ENCODE results near the gene WDR87. TPM values are rescaled to one million over a fixed set of nuclear protein-coding genes. Genes with fewer than 3 reads are reported as not detected.

WDR87 gene
- total and polyA plus RNA-seq, 9 of the 15 experiments (the other 6 are each of a cell fraction or from before 2014, with no cell fraction given): not detected

GRCh38 chr19:37943480-37943879, 37.1 kb upstream of the WDR87 start (continued):
- TF ChIP-seq MNT (conservative IDR thresholded peaks at IDR 0.05) (no peak; a peak in 1 of 4 replicates), ATF7 (IDR thresholded peaks at IDR 0.05) (peak; percentile 58), ZNF395 (CRISPR knock-in tag; IDR thresholded peaks at IDR 0.05) (peak; percentile 28; the same call in 1 of the 2 replicates), SIX5 (IDR thresholded peaks at IDR 0.05; ENCODE audit: borderline replicate concordance in 1 of 2, insufficient read depth in 1 of 2, low read depth in 1 of 2, low read length in 2 of 2) (no peak), NBN (IDR thresholded peaks at IDR 0.05; ENCODE audit: low read depth) (peak; percentile 64), PHTF2 (CRISPR knock-in tag; IDR thresholded peaks at IDR 0.05) (no peak), PML (IDR thresholded peaks at IDR 0.05; ENCODE audit: low read length) (peak; percentile 52; the same call in 1 of the 2 replicates), ZNF277 (CRISPR knock-in tag; IDR thresholded peaks at IDR 0.05; ENCODE audit: borderline replicate concordance) (no peak), CBFA2T2 (conservative IDR thresholded peaks at IDR 0.05) (peak; percentile 79), WHSC1 (IDR thresholded peaks at IDR 0.05; ENCODE audit: low read length) (no peak), MED1 (CRISPR knock-in tag; IDR thresholded peaks at IDR 0.05; ENCODE audit: borderline replicate concordance) (no peak), PPARD (CRISPR knock-in tag; IDR thresholded peaks at IDR 0.05) (no peak), NCOR1 (IDR thresholded peaks at IDR 0.05) (peak; percentile 74), ZNF57 (CRISPR knock-in tag; IDR thresholded peaks at IDR 0.05) (no peak), RBM34 (IDR thresholded peaks at IDR 0.05; ENCODE audit: borderline replicate concordance, insufficient read depth, low read length) (no peak), CBFA2T3 (IDR thresholded peaks at IDR 0.05) (peak; percentile 90), SIN3B (IDR thresholded peaks at IDR 0.05; ENCODE audit: low read depth) (no peak), ZNF124 (CRISPR knock-in tag; IDR thresholded peaks at IDR 0.05) (no peak), ZBTB2 (IDR thresholded peaks at IDR 0.05) (no peak), ZNF785 (CRISPR knock-in tag; IDR thresholded peaks at IDR 0.05) (no peak), ZNF24 (IDR thresholded peaks at IDR 0.05) (peak; percentile 51; the same call in 1 of the 2 replicates), ERF (CRISPR knock-in tag; IDR thresholded peaks at IDR 0.05) (no peak), KLF1 (tag; IDR thresholded peaks at IDR 0.05) (no peak)

All from K562 (cell line).